ENCODE data around the gene C7orf25.

- TF ChIP-seq OSR2 (tag by site-specific recombination; IDR thresholded peaks at IDR 0.05), result no peak
- no peak for TF ChIP-seq ZNF76 (tag by site-specific recombination; IDR thresholded peaks at IDR 0.05; ENCODE audit: borderline replicate concordance, low read depth)
- TF ChIP-seq CTCF (tag by site-specific recombination; IDR thresholded peaks at IDR 0.05), result no peak
- TF ChIP-seq ZNF776 (tag by site-specific recombination; IDR thresholded peaks at IDR 0.05; ENCODE audit: borderline replicate concordance), result no peak
- TF ChIP-seq, protein P1, sequence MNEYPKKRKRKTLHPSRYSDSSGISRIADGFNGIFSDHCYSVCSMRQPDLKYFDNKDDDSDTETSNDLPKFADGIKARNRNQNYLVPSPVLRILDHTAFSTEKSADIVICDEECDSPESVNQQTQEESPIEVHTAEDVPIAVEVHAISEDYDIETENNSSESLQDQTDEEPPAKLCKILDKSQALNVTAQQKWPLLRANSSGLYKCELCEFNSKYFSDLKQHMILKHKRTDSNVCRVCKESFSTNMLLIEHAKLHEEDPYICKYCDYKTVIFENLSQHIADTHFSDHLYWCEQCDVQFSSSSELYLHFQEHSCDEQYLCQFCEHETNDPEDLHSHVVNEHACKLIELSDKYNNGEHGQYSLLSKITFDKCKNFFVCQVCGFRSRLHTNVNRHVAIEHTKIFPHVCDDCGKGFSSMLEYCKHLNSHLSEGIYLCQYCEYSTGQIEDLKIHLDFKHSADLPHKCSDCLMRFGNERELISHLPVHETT (tag by site-specific recombination; IDR thresholded peaks at IDR 0.05), result no peak
- no peak for TF ChIP-seq ZNF302 (tag by site-specific recombination; IDR thresholded peaks at IDR 0.05; ENCODE audit: low read depth)
- no peak for TF ChIP-seq SALL2 (tag by site-specific recombination; IDR thresholded peaks at IDR 0.05; ENCODE audit: borderline replicate concordance)
- no peak for TF ChIP-seq ZNF274 (IDR thresholded peaks at IDR 0.05; ENCODE audit: low read length)
- TF ChIP-seq ZNF274 (tag by site-specific recombination; IDR thresholded peaks at IDR 0.05; ENCODE audit: borderline replicate concordance), result no peak
- no peak for TF ChIP-seq PRDM10 (tag by site-specific recombination; IDR thresholded peaks at IDR 0.05)
- TF ChIP-seq ZNF24 (tag by site-specific recombination; IDR thresholded peaks at IDR 0.05), result no peak
- no peak for TF ChIP-seq ZNF140 (tag by site-specific recombination; IDR thresholded peaks at IDR 0.05)
- TF ChIP-seq YY1 (tag by site-specific recombination; IDR thresholded peaks at IDR 0.05), result no peak
- TF ChIP-seq ATF2 (tag by site-specific recombination; IDR thresholded peaks at IDR 0.05; ENCODE audit: low read depth), result no peak
- no peak for TF ChIP-seq ZNF707 (tag by site-specific recombination; IDR thresholded peaks at IDR 0.05)
Measured at GRCh38 chr7:42935861-42936260, 24.0 kb upstream of the C7orf25 start.
